ENCODE results near the gene LMO7. TPM values are rescaled to one million over a fixed set of nuclear protein-coding genes. Genes with fewer than 3 reads are reported as not detected.

Gene LMO7
- total RNA-seq, 1 donor from 2014 or later, result 57.0 TPM

DNA sequence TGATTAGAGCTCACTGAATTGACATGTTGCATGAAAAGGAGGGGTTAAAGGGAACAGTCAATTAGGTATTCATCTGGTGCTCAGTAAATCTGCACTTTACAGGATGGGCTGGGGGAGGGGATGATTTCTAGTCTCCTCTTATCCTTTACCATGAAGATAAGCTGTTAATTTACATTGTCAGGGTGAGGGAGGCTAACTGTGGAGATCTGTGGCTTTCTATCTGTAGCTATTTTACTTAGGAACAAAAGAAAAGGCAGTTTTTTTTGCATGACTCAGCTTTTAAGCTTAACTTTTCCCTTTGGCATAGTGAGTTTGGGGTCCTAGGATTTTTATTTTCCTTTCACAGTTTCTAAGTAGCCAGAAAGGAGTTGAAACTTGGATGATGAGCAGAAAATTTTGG is 253.3 kb downstream of the LMO7 start:
- DNase-seq (ENCODE audit: low spot score), result no peak

- DNase-seq (ENCODE audit: low spot score), result no peak
These were observed 259.0 kb downstream of the LMO7 start for GRCh38 chr13:75895168-75895567.

DNA sequence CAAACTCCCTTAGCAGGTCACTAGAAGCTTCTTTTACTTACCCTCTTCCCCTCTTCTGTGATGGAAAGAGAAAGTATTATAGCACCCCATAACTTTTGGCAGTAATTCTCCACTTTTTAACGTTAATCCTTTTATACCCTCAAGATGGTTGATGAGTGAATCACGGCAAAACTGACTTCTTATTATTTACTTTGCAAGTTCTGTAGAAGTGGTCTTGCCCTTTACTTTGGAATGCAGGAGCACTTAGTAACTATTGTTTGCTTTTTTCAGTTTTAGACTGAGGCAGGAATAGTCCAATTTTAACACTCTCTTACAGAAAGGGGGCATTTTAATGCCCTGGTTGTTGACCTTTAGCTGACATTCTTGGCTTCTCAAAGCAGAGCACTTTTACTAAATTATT is 260.1 kb downstream of the LMO7 start:
- no peak for DNase-seq (ENCODE audit: low spot score)

DNA sequence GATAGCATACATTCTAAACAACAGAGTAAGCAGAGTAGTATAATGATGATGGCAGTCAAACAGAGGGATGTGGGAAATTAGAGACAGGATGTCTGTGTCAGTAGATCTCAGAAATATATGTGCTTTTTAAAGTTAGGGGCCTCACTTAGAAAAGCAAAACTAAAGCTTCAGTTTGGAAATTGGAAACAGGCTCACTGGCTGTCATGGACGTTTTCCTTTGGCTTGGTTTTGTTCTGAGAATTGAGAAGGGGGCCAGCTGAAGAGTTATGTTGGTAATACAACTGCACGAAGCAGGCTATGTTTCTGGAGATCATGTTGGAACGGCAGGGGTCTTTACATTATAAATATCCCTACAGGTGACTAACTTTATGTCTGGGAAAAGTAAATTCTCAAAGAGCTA is 261.3 kb downstream of the LMO7 start:
- no peak for DNase-seq (ENCODE audit: low spot score)

GRCh38 chr13:75901501-75901900 is 265.4 kb downstream of the LMO7 start:
- DNase-seq (ENCODE audit: low spot score), result no peak

DNA sequence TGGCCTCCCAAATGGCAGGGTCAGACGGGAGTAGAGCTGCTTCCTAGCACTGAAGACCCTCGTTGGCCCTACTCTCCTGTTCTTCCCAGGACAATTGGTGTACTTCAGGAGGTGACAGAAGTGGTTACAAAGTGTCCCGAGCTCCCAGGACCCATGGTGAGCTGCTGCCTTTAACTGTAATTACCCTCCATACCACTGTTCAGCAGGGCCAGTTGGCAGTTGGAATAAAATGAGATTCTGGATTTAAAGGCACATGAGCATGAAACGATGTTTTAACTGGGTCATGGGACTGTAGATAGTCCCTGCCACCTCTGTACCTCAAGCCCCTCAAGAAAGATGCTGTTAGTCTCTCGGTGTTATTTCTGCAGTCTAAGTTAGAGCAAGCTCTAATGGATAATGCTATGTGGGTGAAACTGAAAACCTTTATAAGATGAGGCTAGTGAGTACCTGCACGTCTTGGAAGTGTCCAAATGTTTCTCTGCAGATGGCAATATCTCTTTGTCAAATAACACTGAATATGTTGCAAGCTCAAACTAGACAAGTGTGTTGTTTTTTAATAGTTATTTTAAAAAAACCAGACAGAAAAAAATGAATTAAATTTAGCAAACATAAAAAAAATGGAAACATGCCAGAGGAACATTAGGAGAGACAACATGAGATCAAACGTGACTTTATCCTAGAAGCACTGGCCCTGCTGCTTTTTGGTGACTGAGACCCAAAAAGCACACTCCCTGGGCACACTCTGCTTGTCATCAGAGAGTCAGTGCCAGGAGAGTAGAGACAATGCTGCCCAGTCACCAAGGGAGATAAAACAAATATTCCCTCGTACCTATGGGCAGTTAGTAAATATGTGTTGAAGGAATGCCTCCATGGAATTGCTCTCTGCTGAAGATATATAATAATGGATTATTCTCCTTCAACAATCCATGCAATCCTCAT is 266.3 kb downstream of the LMO7 start:
- DNase-seq (ENCODE audit: low spot score), result no peak

- DNase-seq (ENCODE audit: low spot score), result no peak
These were observed 267.9 kb downstream of the LMO7 start for GRCh38 chr13:75904012-75904411.

GRCh38 chr13:75906315-75906714 is 270.2 kb downstream of the LMO7 start:
- no peak for DNase-seq (ENCODE audit: low spot score)

DNA sequence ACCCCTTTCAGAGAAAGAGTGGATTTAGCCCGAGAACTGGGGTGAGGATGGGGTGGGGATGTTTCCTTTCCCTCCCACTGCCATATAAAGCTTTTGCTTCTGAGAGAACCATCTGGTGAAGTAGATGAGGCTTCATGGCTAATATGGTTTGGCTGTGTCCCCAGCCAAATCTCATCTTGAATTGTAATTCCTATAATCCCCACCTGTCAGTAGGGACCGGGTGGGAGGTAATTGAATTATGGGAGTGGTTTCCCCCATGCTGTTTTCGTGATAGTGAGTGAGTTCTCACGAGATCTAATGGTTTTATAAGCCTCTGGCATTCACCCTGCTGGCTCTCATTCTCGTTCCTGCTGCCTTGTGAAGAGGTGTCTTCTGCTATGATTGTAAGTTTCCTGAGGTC is 270.9 kb downstream of the LMO7 start:
- DNase-seq (ENCODE audit: low spot score), result no peak

- no peak for DNase-seq (ENCODE audit: low spot score)
These were observed 272.0 kb downstream of the LMO7 start for GRCh38 chr13:75908141-75908540.

Other genes with a start within 250 kb of the LMO7 start
- gene TBC1D4, start 154.2 kb upstream of the LMO7 start, total RNA-seq, result 28.3 TPM
- 166 TPM for gene COMMD6, start 98.5 kb upstream of the LMO7 start, total RNA-seq
- gene UCHL3, start 86.5 kb upstream of the LMO7 start, total RNA-seq, result 46.1 TPM